Stimulated activated memory B cell treated with anti-CD40 and anti-IgM and Interleukin-4, amounts not matched to agents 10 μg/mL and 1 μg/mL and 100 μg/mL, for 72 hours (primary cell): ENCODE measurements around the gene CHAMP1.
A peak's percentile ranks its signal among the peaks of the same experiment; 100 is the strongest.

Experiments
- ATAC-seq: fragments of 150-1000 bp; cut with Tn5 transposase; 2 replicates; pipeline ENCODE4 v1.10.0; 2021
- H3K27ac Mint-ChIP-seq: one replicate; pipeline ENCODE4 v1.8.0; 2022; ENCODE audit warnings: mild to moderate bottlenecking, mixed read lengths
- H3K27me3 Mint-ChIP-seq: one replicate; pipeline ENCODE4 v1.8.0; 2022; ENCODE audit warnings: mixed read lengths
- H3K36me3 Mint-ChIP-seq: one replicate; pipeline ENCODE4 v1.8.0; 2022; ENCODE audit warnings: mixed read lengths
- H3K4me1 Mint-ChIP-seq: one replicate; pipeline ENCODE4 v1.8.0; 2022; ENCODE audit warnings: mixed read lengths
- H3K4me3 Mint-ChIP-seq: one replicate; pipeline ENCODE4 v1.8.0; 2022; ENCODE audit warnings: mild to moderate bottlenecking, moderate library complexity, mixed read lengths
- H3K9me3 Mint-ChIP-seq: one replicate; pipeline ENCODE4 v1.8.0; 2022; ENCODE audit warnings: mixed read lengths

The CHAMP1 gene, protein sequence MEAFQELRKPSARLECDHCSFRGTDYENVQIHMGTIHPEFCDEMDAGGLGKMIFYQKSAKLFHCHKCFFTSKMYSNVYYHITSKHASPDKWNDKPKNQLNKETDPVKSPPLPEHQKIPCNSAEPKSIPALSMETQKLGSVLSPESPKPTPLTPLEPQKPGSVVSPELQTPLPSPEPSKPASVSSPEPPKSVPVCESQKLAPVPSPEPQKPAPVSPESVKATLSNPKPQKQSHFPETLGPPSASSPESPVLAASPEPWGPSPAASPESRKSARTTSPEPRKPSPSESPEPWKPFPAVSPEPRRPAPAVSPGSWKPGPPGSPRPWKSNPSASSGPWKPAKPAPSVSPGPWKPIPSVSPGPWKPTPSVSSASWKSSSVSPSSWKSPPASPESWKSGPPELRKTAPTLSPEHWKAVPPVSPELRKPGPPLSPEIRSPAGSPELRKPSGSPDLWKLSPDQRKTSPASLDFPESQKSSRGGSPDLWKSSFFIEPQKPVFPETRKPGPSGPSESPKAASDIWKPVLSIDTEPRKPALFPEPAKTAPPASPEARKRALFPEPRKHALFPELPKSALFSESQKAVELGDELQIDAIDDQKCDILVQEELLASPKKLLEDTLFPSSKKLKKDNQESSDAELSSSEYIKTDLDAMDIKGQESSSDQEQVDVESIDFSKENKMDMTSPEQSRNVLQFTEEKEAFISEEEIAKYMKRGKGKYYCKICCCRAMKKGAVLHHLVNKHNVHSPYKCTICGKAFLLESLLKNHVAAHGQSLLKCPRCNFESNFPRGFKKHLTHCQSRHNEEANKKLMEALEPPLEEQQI

GRCh38 chr13:114314074-114314912 is at the start of gene CHAMP1:
Gene CHAMP1, plus strand, starts transcription at chr13:114314503. Its CDS starts 9,340 bp downstream, at chr13:114323843.
- Mint-ChIP-seq H3K9me3 (no peaks in the 10 kb centered on the region), H3K27me3 (no peaks in the 10 kb centered on the region), H3K4me3 (peak within 1 kb of the TSS; percentile 90), H3K27ac (peak within 1 kb of the TSS; percentile 98), H3K36me3 (peaks cover 8% of the 10 kb centered on the region), H3K4me1 (peaks cover 52% of the 10 kb centered on the region)
- peak; percentile 91 for ATAC-seq

DNA sequence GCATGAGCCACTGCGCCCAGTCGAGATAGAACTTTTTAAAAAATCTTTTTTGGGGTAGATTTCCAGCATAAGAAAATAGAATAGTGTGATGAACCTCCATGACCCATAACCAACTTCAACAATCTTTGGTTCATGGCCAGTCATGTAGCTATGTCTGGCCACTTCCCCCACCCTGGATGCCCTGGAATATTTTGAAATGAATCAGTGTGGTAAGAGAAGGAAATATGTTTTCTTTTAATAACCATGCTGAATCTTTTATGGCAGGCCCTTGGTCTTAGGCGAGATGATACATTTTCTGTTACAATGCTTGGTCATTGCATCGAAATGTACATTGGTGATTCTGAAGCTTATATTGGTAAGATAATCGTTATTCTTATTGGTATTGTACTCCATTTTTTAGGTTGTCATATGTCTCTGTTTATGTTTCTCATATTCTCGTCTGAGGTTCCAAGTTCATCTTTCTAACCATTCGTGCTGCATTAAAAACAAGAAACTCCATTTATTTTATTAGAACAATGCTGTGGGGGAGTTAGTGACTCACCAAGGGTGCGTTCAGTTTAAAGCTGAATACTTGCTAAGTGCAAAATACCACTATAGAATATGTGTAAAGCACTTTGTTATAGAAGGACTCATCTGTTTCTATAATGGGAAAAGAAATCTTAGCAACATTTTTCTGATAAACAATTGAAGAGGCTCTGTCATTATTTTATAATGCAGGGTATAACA is 49.3 kb upstream of the CHAMP1 start:
- no peak for ATAC-seq
- peaks cover 42% of the 10 kb centered on the region for H3K4me1 Mint-ChIP-seq
- no peak overlapping the region for H3K27ac Mint-ChIP-seq
- H3K27me3 Mint-ChIP-seq = no peaks in the 10 kb centered on the region
- peaks cover 3% of the 10 kb centered on the region for H3K9me3 Mint-ChIP-seq
- H3K36me3 Mint-ChIP-seq = peaks cover 74% of the 10 kb centered on the region
- H3K4me3 Mint-ChIP-seq = no peak overlapping the region

GRCh38 chr13:114266241-114266640 is 48.1 kb upstream of the CHAMP1 start:
- H3K27ac Mint-ChIP-seq = no peak overlapping the region
- H3K4me3 Mint-ChIP-seq = no peak overlapping the region
- H3K36me3 Mint-ChIP-seq = peaks cover 71% of the 10 kb centered on the region
- peaks cover 3% of the 10 kb centered on the region for H3K9me3 Mint-ChIP-seq
- ATAC-seq = no peak
- H3K4me1 Mint-ChIP-seq = peaks cover 31% of the 10 kb centered on the region
- no peaks in the 10 kb centered on the region for H3K27me3 Mint-ChIP-seq

GRCh38 chr13:114268344-114269280 is 45.7 kb upstream of the CHAMP1 start:
- Mint-ChIP-seq H3K4me1 (peaks cover 10% of the 10 kb centered on the region), H3K9me3 (peaks cover 3% of the 10 kb centered on the region), H3K27me3 (no peaks in the 10 kb centered on the region), H3K4me3 (no peak overlapping the region), H3K36me3 (peaks cover 71% of the 10 kb centered on the region), H3K27ac (peak overlapping the region; percentile 61)
- ATAC-seq = no peak

DNA sequence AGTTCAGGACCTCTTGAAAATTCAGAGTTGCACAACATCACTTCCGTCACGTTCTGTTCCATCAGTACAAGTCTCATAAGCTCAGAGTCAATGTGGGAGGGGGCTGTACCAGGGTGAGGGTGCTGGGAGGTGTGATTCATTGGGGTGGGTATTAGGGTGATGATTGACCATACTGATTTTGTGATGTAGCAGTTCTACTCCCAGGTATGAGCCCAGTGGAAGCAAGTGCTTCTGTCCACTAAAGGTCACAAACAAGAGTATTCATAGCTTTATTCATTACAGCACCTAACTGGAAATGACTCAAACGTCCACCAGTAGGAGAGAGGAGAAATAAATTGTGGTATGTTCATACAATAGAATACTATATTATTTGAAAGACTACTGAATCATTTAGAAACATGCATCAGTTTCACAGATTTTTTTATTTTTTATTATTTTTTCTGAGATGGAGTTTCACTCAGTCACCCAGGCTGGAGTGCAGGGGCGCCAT is 45.0 kb upstream of the CHAMP1 start:
- Mint-ChIP-seq H3K4me3 (no peak overlapping the region), H3K36me3 (peaks cover 72% of the 10 kb centered on the region), H3K27me3 (no peaks in the 10 kb centered on the region), H3K27ac (peak overlapping the region; percentile 30), H3K4me1 (peaks cover 7% of the 10 kb centered on the region), H3K9me3 (peaks cover 3% of the 10 kb centered on the region)
- ATAC-seq = no peak

GRCh38 chr13:114272977-114273376 is 41.3 kb upstream of the CHAMP1 start:
- H3K4me3 Mint-ChIP-seq = no peak overlapping the region
- peaks cover 2% of the 10 kb centered on the region for H3K9me3 Mint-ChIP-seq
- no peak overlapping the region for H3K27ac Mint-ChIP-seq
- peaks cover 4% of the 10 kb centered on the region for H3K4me1 Mint-ChIP-seq
- no peaks in the 10 kb centered on the region for H3K27me3 Mint-ChIP-seq
- H3K36me3 Mint-ChIP-seq = peaks cover 62% of the 10 kb centered on the region
- no peak for ATAC-seq

DNA sequence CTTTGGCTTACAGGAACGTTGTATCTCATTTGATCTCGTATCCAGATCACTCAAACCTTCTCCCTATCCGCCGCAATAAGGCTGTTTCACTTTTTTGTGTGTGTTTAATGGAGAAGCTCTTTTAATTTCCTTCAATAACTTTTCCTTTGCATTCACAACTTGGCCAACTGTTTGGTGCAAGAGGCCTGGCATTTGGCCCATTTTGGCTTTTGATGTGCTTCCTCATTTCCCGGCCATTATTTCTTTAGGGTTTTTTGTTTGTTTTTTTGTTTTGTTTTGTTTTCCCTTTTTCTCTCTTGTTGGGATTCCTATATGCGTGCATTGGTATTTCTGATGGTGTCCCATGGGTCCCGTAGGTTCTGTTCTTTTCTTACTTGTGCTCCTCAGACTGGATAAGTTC is 39.0 kb upstream of the CHAMP1 start:
- Mint-ChIP-seq H3K9me3 (no peaks in the 10 kb centered on the region), H3K4me1 (peaks cover 10% of the 10 kb centered on the region), H3K27ac (no peak overlapping the region), H3K4me3 (no peak overlapping the region), H3K27me3 (no peaks in the 10 kb centered on the region), H3K36me3 (peaks cover 46% of the 10 kb centered on the region)
- ATAC-seq = no peak

GRCh38 chr13:114279146-114279545 is 35.2 kb upstream of the CHAMP1 start:
- Mint-ChIP-seq H3K27ac (peak overlapping the region; percentile 99), H3K9me3 (no peaks in the 10 kb centered on the region), H3K4me3 (no peak overlapping the region), H3K4me1 (peaks cover 25% of the 10 kb centered on the region), H3K36me3 (peaks cover 25% of the 10 kb centered on the region), H3K27me3 (no peaks in the 10 kb centered on the region)
- ATAC-seq = no peak

GRCh38 chr13:114279758-114280355 is 34.4 kb upstream of the CHAMP1 start:
- Mint-ChIP-seq H3K9me3 (no peaks in the 10 kb centered on the region), H3K4me1 (peaks cover 29% of the 10 kb centered on the region), H3K27ac (peak overlapping the region; percentile 99), H3K4me3 (peak overlapping the region; percentile 40), H3K27me3 (no peaks in the 10 kb centered on the region), H3K36me3 (peaks cover 28% of the 10 kb centered on the region)
- no peak for ATAC-seq

DNA sequence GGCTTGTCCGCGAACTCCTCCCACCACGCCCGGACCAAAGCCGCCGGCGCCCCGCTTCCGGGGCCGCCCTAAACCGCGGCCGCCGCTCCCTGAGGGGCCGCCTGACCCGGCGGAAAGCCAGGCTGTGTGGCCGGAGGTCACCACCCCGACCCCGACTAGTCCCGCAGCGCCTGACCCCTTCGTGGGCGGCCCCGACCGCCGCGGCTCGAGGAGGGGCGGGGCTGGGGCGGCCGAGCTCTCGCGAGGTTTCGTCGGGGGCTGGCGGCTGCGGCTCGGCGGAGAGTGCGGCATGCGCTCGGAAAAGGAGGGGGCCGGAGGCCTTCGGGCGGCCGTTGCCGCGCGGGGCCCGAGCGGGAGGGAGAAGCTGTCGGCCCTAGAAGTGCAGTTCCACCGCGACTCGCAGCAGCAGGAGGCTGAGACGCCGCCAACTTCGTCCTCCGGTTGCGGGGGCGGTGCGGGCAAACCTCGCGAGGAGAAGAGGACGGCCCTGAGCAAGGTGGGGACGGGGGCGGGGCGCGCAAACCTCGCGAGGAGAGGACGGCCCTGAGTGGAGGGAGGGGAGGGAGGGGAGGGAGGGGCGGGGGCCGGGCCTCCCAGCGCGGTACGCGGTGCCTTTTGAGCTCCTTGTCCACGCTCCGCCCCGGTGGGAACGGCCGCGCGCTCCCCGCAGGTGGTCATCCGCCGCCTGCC is 32.8 kb upstream of the CHAMP1 start, which contains the start of gene UPF3A:
UPF3A (plus strand) TSS at position 251 of the 690 bp plus-strand sequence; CDS start at position 290, 39 bp downstream.
- peak; percentile 91 for ATAC-seq
- H3K4me1 Mint-ChIP-seq = peaks cover 35% of the 10 kb centered on the region
- H3K27me3 Mint-ChIP-seq = no peaks in the 10 kb centered on the region
- H3K36me3 Mint-ChIP-seq = peaks cover 25% of the 10 kb centered on the region
- H3K4me3 Mint-ChIP-seq = peak within 1 kb of the TSS; percentile 95
- H3K9me3 Mint-ChIP-seq = no peaks in the 10 kb centered on the region
- H3K27ac Mint-ChIP-seq = peak within 1 kb of the TSS; percentile 99

DNA sequence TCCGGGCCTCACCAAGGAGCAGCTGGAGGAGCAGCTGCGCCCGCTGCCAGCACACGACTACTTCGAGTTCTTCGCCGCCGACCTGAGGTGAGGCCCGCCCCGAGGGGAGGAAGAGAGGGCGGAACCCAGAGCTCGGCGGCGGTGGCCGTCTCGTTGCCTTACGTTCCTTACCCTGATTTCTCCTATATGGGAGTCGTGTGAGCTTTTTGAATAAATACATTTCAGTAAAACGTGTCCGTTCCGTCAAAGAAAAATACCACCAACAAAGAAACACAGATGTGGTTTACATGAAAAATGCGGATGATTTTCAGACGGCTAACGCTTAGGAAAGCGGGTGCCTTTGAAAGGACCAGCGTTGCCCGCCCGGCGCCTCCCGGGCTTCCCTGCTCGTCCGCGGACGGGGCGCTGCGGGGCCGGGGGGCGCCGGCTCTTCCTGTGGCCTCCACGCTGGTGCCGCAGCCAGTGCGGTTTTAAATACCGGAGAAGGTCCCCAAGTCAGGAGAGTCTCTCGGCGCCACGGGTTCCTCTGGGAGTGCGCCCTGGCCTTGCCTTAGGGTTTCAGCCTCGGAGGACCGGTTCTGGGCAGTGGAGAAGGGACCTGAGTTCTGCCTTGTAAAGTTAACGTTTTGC is 32.1 kb upstream of the CHAMP1 start:
- Mint-ChIP-seq H3K4me1 (peaks cover 35% of the 10 kb centered on the region), H3K36me3 (peaks cover 31% of the 10 kb centered on the region), H3K4me3 (peak overlapping the region; percentile 95), H3K27me3 (no peaks in the 10 kb centered on the region), H3K27ac (peak overlapping the region; percentile 99), H3K9me3 (no peaks in the 10 kb centered on the region)
- ATAC-seq = peak; percentile 76

DNA sequence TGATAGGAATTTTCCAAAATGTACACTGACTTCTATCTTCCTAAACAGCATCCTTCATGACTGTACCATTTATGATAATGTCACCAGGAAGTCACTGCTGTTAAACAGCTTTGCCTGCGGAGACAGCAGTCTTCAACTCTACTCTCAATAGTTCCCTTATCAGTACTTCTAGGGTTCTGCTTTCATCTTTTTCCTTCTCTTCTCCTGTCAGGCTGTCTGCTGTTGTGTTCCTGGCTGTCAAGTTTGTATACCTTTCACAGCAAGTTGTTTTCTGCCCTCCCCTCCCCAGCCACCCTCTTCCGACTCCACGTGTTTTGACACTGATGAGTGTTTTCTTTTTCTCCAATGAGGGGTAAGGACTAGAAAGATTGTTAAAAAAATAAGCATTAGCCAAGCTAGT is 30.7 kb upstream of the CHAMP1 start:
- peaks cover 46% of the 10 kb centered on the region for H3K36me3 Mint-ChIP-seq
- no peak overlapping the region for H3K27ac Mint-ChIP-seq
- H3K9me3 Mint-ChIP-seq = no peaks in the 10 kb centered on the region
- H3K27me3 Mint-ChIP-seq = no peaks in the 10 kb centered on the region
- peaks cover 40% of the 10 kb centered on the region for H3K4me1 Mint-ChIP-seq
- peak overlapping the region; percentile 46 for H3K4me3 Mint-ChIP-seq
- ATAC-seq = no peak
